Thoracic aorta (tissue), 2 donors: ENCODE measurements around the gene RP9. TPM values are rescaled to one million over a fixed set of nuclear protein-coding genes. Genes with fewer than 3 reads are reported as not detected.

ENCODE experiments used
- ATAC-seq: fragments of 150-250 bp; one replicate; pipeline ENCODE4 v1.8.0; 2017; ENCODE audit warnings: low read depth; ENCODE audit not compliant: insufficient number of reproducible peaks, low FRiP score
- DNase-seq: peaks from one replicate; pipeline ENCODE4 v3.0.0-alpha.2; 2020; ENCODE audit warnings: low spot score
- H3K27ac ChIP-seq, 2 donors: fragments of 200-600 bp; sonication (generic); 1 replicate in 1 of 2; 2 replicates in 1 of 2; pipeline ENCODE4 v1.5.1; 2016; ENCODE audit warnings: mild to moderate bottlenecking in 2 of 2, moderate library complexity in 2 of 2
- H3K27me3 ChIP-seq: fragments of 200-600 bp; sonication (generic); replicated peaks from 2 replicates; pipeline ENCODE4 v1.6.0; 2016; ENCODE audit warnings: mild to moderate bottlenecking; ENCODE audit not compliant: insufficient read depth
- H3K36me3 ChIP-seq: fragments of 200-600 bp; sonication (generic); one replicate; pipeline ENCODE4 v1.5.1; 2016
- H3K4me1 ChIP-seq, 2 donors: fragments of 200-600 bp; sonication (generic); 1 replicate in 1 of 2; 2 replicates in 1 of 2; pipeline versions ENCODE4 v1.5.1 to v1.6.0; 2016; ENCODE audit warnings: low read depth in 2 of 2, mild to moderate bottlenecking in 1 of 2; ENCODE audit not compliant: control insufficient read depth in 1 of 2
- H3K4me3 ChIP-seq: fragments of 200-600 bp; sonication (generic); 2 replicates; pipeline ENCODE4 v1.5.1; 2016; ENCODE audit warnings: mild to moderate bottlenecking
- H3K9me3 ChIP-seq: fragments of 200-600 bp; sonication (generic); 2 replicates; pipeline ENCODE4 v1.5.1; 2016
- CTCF ChIP-seq: fragments of 200-600 bp; sonication (generic); IDR thresholded peaks from one replicate; pipeline ENCODE4 v1.5.1; 2019; ENCODE audit warnings: antibody characterized with exemption
- total RNA-seq, 2 donors: library from RNA; depleted of rRNA; stranded (reverse); fragments of >200 nt; gene quantifications; one replicate each; pipeline versions ENCODE4 v1.1.0 to v1.2.3, GENCODE V29; 2016

RP9 gene
- total RNA-seq, result 10 to 100 TPM in 1 of 2 donors, 1 to 10 TPM in 1; 7.6 to 17.0 TPM

GRCh38 chr7:33109005-33109757 lies at the start of gene RP9:
RP9 (minus strand) TSS chr7:33109404; CDS start chr7:33109372, 32 bp downstream.
- ATAC-seq (peak; percentile 52), DNase-seq (no peak)
- peak; percentile 39 for TF ChIP-seq CTCF
- Histone ChIP-seq H3K36me3 (no peaks in the 10 kb centered on the region), H3K4me3 (peak within 1 kb of the TSS; percentile 97), H3K27me3 (no peaks in the 10 kb centered on the region), H3K4me1 (peaks cover 17 to 30% of the 10 kb centered on the region in 2 donors), H3K27ac (peak within 1 kb of the TSS; percentile 60 to 73), H3K9me3 (no peaks in the 10 kb centered on the region)

GRCh38 chr7:33157781-33158180 lies 48.6 kb upstream of the RP9 start:
- no peaks in the 10 kb centered on the region for H3K27me3 ChIP-seq
- DNase-seq, result no peak
- peaks cover 3% of the 10 kb centered on the region for H3K36me3 ChIP-seq
- H3K4me1 ChIP-seq, result no peaks in the 10 kb centered on the region
- H3K4me3 ChIP-seq, result no peak overlapping the region
- ATAC-seq, result no peak
- no peak for TF ChIP-seq CTCF
- H3K9me3 ChIP-seq, result no peaks in the 10 kb centered on the region
- no peak overlapping the region for H3K27ac ChIP-seq

- ATAC-seq, result no peak
- H3K27me3 ChIP-seq, result no peaks in the 10 kb centered on the region
Observed at GRCh38 chr7:33157311-33157710, 48.1 kb upstream of the RP9 start.

GRCh38 chr7:33156441-33156840 lies 47.2 kb upstream of the RP9 start:
- no peak overlapping the region for H3K4me3 ChIP-seq
- no peaks in the 10 kb centered on the region for H3K4me1 ChIP-seq
- no peak for TF ChIP-seq CTCF
- DNase-seq, result no peak
- no peaks in the 10 kb centered on the region for H3K9me3 ChIP-seq
- ATAC-seq, result no peak
- no peak overlapping the region for H3K27ac ChIP-seq
- H3K36me3 ChIP-seq, result peaks cover 3% of the 10 kb centered on the region
- no peaks in the 10 kb centered on the region for H3K27me3 ChIP-seq

More at GRCh38 chr7:33157311-33157710, 48.1 kb upstream of the RP9 start:
- no peak for TF ChIP-seq CTCF
- Histone ChIP-seq H3K36me3 (peaks cover 3% of the 10 kb centered on the region), H3K27ac (no peak overlapping the region), H3K4me1 (no peaks in the 10 kb centered on the region), H3K4me3 (no peak overlapping the region), H3K9me3 (no peaks in the 10 kb centered on the region)
- no peak for DNase-seq

- TF ChIP-seq CTCF, result no peak
- ATAC-seq, result no peak
- Histone ChIP-seq H3K4me1 (no peaks in the 10 kb centered on the region), H3K27ac (no peak overlapping the region), H3K36me3 (peaks cover 3% of the 10 kb centered on the region), H3K4me3 (no peak overlapping the region), H3K9me3 (no peaks in the 10 kb centered on the region), H3K27me3 (no peaks in the 10 kb centered on the region)
- no peak for DNase-seq
Observed at GRCh38 chr7:33155811-33156210, 46.6 kb upstream of the RP9 start.
